T follicular helper cell (primary cell): ENCODE results near the gene LMLN.
"Not testable (repeated sequence)": the region's sequence is repeated elsewhere in the genome, so short reads cannot be mapped to it uniquely, and the experiment has no call there.

Experiments
- DNase-seq: peaks from one replicate; pipeline ENCODE4 v3.0.0-alpha.2; 2020; ENCODE audit warnings: low read depth

Gene LMLN

DNA sequence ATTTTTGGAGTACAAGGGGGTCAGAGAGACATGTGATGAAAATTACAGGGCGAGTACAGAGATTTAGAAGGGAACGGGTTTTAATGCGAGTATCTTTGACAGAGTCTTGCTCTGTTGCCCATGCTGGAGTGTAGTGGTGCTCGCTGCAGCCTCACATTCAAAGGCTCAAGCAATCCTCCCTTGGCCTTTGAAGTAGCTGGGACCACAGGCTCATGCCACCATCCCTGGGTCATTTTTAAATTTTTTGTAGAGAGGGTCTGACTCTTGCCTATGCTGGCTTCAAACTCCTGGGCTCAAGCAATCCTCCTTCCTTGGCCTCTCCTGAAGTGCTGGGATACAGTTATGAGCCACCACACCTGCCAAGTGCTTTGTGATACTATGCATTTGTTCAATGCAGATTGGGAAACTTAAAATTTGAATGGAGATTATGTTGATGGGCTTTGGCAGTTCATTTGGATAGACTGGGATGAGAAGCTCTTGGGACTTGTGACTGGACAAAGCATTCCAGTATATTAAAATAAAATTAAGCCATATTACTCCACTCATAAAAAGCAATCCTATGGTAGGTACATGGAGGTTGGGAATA lies 4.0 kb upstream of the LMLN start:
- DNase-seq = no peak

DNA sequence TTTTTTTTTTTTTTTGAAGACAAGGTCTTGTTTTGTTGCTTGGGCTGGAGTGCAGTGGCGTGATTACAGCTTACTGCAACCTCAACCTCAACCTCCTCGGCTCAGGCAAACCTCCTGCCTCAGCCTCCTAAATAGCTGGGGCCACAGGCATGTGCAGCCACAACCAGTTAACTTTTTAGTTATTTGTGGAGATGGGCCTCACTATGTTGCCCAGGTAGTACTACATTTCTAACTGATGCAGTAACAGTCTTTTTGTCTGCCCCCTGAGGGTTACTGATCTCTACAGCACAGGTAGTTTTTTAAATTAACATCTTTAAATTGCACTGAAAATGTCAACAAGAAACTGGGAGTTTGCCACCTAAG lies 3.4 kb upstream of the LMLN start:
- DNase-seq = no peak

GRCh38 chr3:197957790-197958133 lies 2.3 kb upstream of the LMLN start:
- DNase-seq = no peak

GRCh38 chr3:197958346-197958745 lies 1.7 kb upstream of the LMLN start:
- no peak for DNase-seq

GRCh38 chr3:197958848-197959247 lies 1.2 kb upstream of the LMLN start:
- not testable (repeated sequence) for DNase-seq

- no peak for DNase-seq
These were observed 522 bp upstream of the LMLN start for GRCh38 chr3:197959500-197959890.

GRCh38 chr3:197960694-197961581 lies 921 bp downstream of the LMLN start:
- DNase-seq = no peak

- no peak for DNase-seq
These were observed 1.5 kb downstream of the LMLN start for GRCh38 chr3:197961582-197961945.

DNA sequence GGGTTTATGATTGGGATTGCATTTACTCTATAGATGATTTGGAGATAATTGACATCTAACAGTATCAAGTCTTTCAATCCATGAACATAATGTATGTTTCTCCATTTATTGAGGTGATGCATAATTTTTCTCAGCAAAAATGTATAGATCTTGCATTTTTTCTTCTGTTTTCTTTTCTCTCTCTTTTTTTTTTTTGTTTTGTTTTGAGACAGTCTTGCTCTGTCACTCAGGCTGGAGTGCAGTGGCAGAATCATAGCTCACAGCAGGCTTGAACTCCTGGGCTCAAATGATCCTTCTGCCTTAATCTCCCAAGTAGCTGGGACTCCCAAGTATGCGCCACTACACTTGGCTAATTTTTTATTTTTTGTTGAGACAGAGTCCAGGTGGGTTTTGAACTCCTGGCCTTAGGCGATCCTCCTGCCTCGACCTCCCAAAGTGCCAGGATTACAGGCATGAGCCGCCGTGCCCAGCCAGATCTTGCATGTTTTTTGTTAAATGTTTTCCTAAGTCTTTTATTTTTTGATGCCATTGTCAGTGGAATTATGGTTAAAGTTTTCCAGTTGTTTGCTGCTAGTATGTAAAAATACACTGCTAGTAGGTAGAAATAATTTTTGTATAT lies 3.1 kb downstream of the LMLN start:
- no peak for DNase-seq

DNA sequence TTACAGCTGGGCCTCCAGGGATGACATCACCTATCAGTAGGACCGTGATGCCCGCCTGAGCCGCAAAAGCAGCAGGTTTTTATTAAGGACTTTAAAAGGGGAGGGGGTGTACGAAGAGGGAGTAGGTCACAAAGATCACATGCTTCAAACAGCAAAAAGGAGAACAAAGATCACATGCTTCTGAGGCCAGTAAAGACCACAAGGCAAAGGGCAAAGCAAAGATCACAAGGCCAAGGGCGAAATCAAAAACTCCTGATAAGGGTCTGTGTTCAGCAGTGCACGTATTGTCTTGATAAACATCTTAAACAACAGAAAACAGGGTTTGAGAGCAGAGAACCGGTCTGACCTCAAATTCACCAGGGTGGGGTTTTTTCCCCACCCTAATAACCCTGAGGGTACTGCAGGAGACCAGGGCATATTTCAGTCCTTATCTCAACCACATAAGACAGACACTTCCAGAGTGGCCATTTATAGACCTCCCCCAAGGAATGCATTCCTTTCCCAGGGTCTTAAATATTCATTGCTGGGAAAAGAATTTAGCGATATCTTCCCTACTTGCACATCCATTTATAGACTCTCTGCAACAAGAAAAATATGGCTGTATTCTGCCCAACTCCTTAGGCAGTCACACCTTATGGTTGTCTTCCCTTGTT lies 7.4 kb downstream of the LMLN start:
- not testable (repeated sequence) for DNase-seq

DNA sequence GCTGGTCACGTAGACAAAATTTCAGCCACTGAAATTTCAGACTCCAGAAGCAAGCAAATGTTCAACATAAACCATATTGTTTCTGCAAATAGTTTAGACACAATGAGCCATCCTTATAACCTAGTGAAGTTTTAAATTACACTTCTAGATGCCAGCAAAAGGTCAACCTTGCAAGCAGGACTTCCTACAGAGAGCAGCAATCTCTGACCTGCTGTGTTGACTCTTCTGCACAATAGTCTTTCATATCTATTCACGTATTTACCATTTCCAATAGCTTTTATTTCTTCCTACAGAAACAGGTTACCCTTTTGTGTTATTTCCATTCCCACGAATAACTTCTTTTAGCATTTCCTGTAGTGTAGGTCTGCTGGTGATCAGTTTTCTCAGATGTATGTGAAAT lies 10.6 kb downstream of the LMLN start:
- DNase-seq = no peak

DNA sequence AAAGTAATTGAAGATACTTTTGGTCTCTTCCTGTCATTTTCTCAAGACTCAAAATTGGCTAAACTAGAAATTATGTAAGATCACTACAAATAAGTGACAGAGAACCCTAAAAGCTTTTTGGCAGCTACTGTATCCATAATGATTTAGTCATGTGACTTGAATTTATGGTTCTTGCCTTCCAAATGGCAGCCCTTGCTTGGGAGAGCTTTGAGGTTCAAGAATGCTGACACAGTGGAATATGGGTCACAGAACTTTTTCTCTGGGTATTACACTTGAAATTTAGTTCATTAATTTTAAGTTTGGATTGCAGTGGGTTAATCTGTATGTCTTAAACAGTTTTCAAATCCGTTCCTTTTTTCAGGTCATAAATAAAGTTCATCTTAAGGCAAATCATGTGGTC lies 14.0 kb downstream of the LMLN start:
- no peak for DNase-seq

- no peak for DNase-seq
These were observed 15.3 kb downstream of the LMLN start for GRCh38 chr3:197975311-197975710.

DNA sequence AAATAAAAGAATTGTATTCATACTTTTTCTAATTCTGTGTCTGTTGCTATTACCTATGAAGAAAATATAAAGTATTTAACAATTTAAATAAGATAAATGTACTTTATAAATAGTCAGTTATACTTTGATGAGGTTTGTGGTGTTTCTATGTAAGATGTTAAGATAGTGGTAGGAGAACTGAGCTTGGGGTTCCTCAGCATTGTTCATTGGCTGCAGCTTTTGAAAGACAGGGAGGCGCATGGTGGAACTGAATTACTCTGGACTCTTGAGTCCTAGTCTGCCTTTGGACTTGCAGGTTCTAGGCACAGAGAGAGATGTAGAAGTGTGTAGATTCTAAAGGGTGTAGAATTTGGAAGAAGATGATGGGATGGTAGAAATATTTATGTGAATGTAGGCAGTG lies 23.1 kb downstream of the LMLN start:
- DNase-seq = no peak

- no peak for DNase-seq
These were observed 29.6 kb downstream of the LMLN start for GRCh38 chr3:197989651-197990050.

DNA sequence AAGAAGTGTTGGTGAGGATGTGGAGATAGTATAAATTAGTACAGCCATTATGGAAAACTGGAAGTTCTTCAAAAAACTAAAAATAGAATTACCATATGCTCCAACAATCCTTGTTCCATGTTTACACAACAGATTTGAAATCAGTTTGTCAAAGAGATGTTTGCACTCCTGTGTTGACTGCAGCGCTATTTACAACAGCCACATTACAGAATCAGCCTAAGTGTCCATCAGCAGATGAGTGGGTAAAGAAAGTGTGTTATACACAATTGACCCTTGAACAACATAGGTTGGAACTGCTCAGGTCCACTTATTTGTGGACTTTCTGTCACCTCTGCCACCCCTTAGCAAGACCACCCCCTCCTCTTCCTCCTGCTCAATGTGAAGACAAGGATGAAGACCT lies 34.7 kb downstream of the LMLN start:
- no peak for DNase-seq

- DNase-seq = no peak
These were observed 36.8 kb downstream of the LMLN start for GRCh38 chr3:197996855-197997254.

GRCh38 chr3:197997936-197998335 lies 37.9 kb downstream of the LMLN start:
- DNase-seq = no peak

DNA sequence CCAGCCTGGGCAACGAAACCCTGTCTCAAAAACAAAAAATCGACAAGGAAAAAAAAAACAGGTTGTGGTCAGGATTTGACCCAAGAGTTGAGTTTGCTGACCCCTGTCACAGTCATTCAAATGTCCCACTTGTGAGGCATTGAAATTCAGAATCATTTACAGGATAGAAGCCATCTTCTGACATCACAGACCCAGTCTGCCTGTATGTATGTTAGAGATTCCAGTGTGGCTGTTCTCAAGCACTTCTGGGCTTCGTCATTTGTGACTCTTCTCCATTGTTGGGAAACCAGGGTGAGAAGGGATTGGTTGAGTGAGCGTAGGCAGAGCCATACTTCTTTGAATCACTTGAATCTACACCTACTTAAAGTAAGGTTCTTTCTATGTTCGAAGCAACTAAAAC lies 57.1 kb downstream of the LMLN start:
- DNase-seq = no peak

- DNase-seq = no peak
These were observed 58.4 kb downstream of the LMLN start for GRCh38 chr3:198018416-198018815.

DNA sequence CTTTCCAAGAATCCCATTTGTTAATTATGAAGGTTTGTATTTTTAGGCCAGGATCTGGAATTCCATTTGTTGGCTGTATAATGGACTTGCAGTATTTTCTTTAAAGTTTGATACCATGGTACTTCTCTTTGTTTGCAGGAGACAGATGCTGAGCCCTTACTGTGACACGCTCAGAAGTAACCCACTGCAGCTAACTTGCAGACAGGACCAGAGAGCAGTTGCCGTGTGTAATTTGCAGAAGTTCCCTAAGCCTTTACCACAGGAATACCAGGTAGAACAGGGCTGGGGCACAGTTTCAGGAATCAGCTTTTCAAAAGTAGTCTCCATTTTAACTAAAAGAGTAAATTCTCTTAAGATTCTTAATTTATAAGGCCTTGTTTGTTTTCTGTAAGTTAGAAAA lies 59.1 kb downstream of the LMLN start:
- no peak for DNase-seq

GRCh38 chr3:198021320-198021719 lies 61.3 kb downstream of the LMLN start:
- no peak for DNase-seq

GRCh38 chr3:198022604-198023003 lies 62.6 kb downstream of the LMLN start:
- no peak for DNase-seq
